Muscle of back (tissue), 10 donors: Measurements from ENCODE around the gene CD164L2. TPM values are rescaled to one million over a fixed set of nuclear protein-coding genes. Genes with fewer than 3 reads are reported as not detected.

ENCODE experiments used
- polyA plus RNA-seq, 10 donors: library from polyadenylated mRNA; unstranded; fragments of 120-200 nt; gene quantifications; one replicate each; pipeline ENCODE4 v1.2.1, GENCODE V29; 2013; ENCODE audit not compliant: insufficient read length in 10 of 10

The CD164L2 gene
- polyA plus RNA-seq, 10 donors: 0.11 TPM; not detected in 9

Other genes with a start within 250 kb of the CD164L2 start
- gene SLC9A1, start 228.2 kb downstream of the CD164L2 start, polyA plus RNA-seq: 10 to 100 TPM in 9 of 10 donors, 1 to 10 TPM in 1; 10.0 to 19.9 (median 15.3) TPM
- gene WDTC1, start 148.7 kb downstream of the CD164L2 start, polyA plus RNA-seq: 10 to 100 TPM; 24.2 to 29.8 (median 26.9) TPM
- 10 to 100 TPM; 18.6 to 26.9 (median 23.6) TPM for gene TMEM222, start 61.2 kb downstream of the CD164L2 start, polyA plus RNA-seq
- 1 to 10 TPM in 7 of 10 donors, under 1 TPM in 3; 0.43 to 5.7 (median 1.2) TPM for gene SYTL1, start 41.3 kb downstream of the CD164L2 start, polyA plus RNA-seq
- gene MAP3K6, start 16.4 kb downstream of the CD164L2 start, polyA plus RNA-seq: 10 to 100 TPM in 7 of 10 donors, 1 to 10 TPM in 3; 8.7 to 14.8 (median 11.0) TPM
- under 1 TPM in 9 of 10 donors, not detected in 1; 0.25 to 0.99 (median 0.45) TPM for gene FCN3, start 8.5 kb downstream of the CD164L2 start, polyA plus RNA-seq
- 1 to 10 TPM in 2 of 10 donors, under 1 TPM in 8; 0.42 to 1.2 (median 0.96) TPM for gene GPR3, start 9.3 kb upstream of the CD164L2 start, polyA plus RNA-seq
- gene WASF2, start 106.8 kb upstream of the CD164L2 start, polyA plus RNA-seq: 10 to 100 TPM; 66.0 to 92.2 (median 84.3) TPM
- gene AHDC1, start 220.8 kb upstream of the CD164L2 start, polyA plus RNA-seq: 100 to 1,000 TPM in 1 of 10 donors, 10 to 100 TPM in 9; 55.7 to 104 (median 78.7) TPM